WTC11 (cell line): ENCODE measurements around the gene KATNA1. TPM values are rescaled to one million over a fixed set of nuclear protein-coding genes. Genes with fewer than 3 reads are reported as not detected.

Experiments
- AFF4 ChIP-seq: sonication (generic); formaldehyde crosslinking; IDR thresholded peaks from 2 replicates; pipeline ENCODE4 v1.8.1; 2023; ENCODE audit warnings: mild to moderate bottlenecking, missing genetic modification reagents, borderline replicate concordance
- ARID4B ChIP-seq: sonication (generic); formaldehyde crosslinking; IDR thresholded peaks from 2 replicates; pipeline ENCODE4 v1.8.0; 2023; ENCODE audit warnings: missing genetic modification reagents, mild to moderate bottlenecking, borderline replicate concordance
- E2F5 ChIP-seq: sonication (generic); formaldehyde crosslinking; IDR thresholded peaks from 2 replicates; pipeline ENCODE4 v1.8.1; 2022; ENCODE audit warnings: mild to moderate bottlenecking, moderate library complexity, missing genetic modification reagents
- FOXJ3 ChIP-seq: sonication (generic); formaldehyde crosslinking; IDR thresholded peaks from 2 replicates; pipeline ENCODE4 v1.9.0; 2021; ENCODE audit warnings: missing genetic modification reagents, mild to moderate bottlenecking, borderline replicate concordance
- GABPB1 ChIP-seq: sonication (generic); formaldehyde crosslinking; IDR thresholded peaks from 2 replicates; pipeline ENCODE4 v1.8.1; 2023; ENCODE audit warnings: mild to moderate bottlenecking, missing genetic modification reagents
- KAT7 ChIP-seq: sonication (generic); formaldehyde crosslinking; IDR thresholded peaks from 2 replicates; pipeline ENCODE4 v1.8.1; 2023; ENCODE audit warnings: missing genetic modification reagents, mild to moderate bottlenecking, borderline replicate concordance
- NFE2L1 ChIP-seq: sonication (generic); formaldehyde crosslinking; IDR thresholded peaks from 2 replicates; pipeline ENCODE4 v1.8.1; 2023; ENCODE audit warnings: missing genetic modification reagents
- PRDM15 ChIP-seq: sonication (generic); formaldehyde crosslinking; IDR thresholded peaks from 2 replicates; pipeline ENCODE4 v1.8.0; 2022; ENCODE audit warnings: missing genetic modification reagents
- SP1 ChIP-seq: sonication (generic); formaldehyde crosslinking; conservative IDR thresholded peaks from 2 replicates; pipeline ENCODE4 v1.8.1; 2022; ENCODE audit warnings: missing genetic modification reagents
- TCF7 ChIP-seq: sonication (generic); formaldehyde crosslinking; IDR thresholded peaks from 2 replicates; pipeline ENCODE4 v1.8.0; 2022; ENCODE audit warnings: mild to moderate bottlenecking, low read depth, missing genetic modification reagents, moderate library complexity
- ZMAT4 ChIP-seq: fragments of 250-450 bp; sonication (Bioruptor Pico); IDR thresholded peaks from 2 replicates; pipeline ENCODE4 v1.9.0; 2021; ENCODE audit warnings: mild to moderate bottlenecking
- ZNF232 ChIP-seq: sonication (generic); formaldehyde crosslinking; IDR thresholded peaks from 2 replicates; pipeline ENCODE4 v1.8.0; 2022; ENCODE audit warnings: mild to moderate bottlenecking, missing genetic modification reagents
- ZNF396 ChIP-seq: fragments of 250-450 bp; sonication (Bioruptor Pico); IDR thresholded peaks from 2 replicates; pipeline ENCODE4 v1.8.0; 2021; ENCODE audit warnings: mild to moderate bottlenecking, moderate library complexity, borderline replicate concordance
- total RNA-seq: library from RNA; stranded (reverse); gene quantifications from 3 replicates; pipeline ENCODE4 v1.2.3, GENCODE V29; 2021
- TF ChIP-seq, protein P1 (sequence below): fragments of 250-450 bp; sonication (Bioruptor Pico); IDR thresholded peaks from 2 replicates; pipeline ENCODE4 v1.9.0; 2021; ENCODE audit warnings: moderate library complexity, mild to moderate bottlenecking, inconsistent platforms, borderline replicate concordance

Gene KATNA1
- total RNA-seq, 1 experiment from 2014 or later, result 18.1 TPM

DNA sequence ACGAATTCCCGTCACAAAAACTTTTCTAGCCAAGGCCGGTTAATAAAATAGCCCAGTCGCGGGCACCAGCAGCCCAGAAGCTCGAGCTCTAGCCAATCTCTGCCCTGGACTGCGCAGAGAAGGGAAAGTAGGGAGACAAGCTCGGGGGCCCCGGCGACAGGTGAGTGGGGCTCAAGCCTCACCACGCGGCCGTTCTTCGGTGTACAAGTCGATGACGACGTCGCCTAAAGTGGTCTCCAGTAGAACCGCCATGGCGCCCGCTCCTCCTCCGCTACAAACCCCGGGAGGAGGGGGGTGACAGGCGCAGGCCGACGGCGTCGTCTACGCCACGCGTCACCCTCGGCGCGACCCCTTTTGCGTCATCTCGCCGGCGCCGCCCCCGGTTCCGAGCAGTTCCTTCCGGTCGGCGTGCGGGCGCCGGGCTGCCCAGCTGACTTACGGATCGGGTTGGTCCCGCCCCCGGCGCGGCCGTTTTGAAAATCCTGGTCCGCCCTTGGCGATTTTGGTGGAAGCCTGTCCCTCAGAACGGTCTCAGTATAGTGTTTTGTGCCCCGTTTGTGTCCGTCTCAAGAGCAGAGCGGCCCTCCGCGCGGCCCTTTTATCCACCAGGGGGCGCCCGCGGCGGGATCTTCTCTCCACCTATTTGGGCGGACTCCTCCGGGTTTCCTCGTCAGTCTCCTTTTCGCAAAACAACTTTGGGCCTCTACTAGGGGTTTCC is 102.6 kb downstream of the KATNA1 start, which contains the start of gene PPIL4 (continued):
- TF ChIP-seq E2F5 (CRISPR knock-in tag) (0 out of 2 replicates have a peak, but pooled peaks have one; percentile 38), FOXJ3 (CRISPR knock-in tag) (no peak), KAT7 (0 out of 2 replicates have a peak, but pooled peaks have one; percentile 48), SP1 (peak; percentile 94), TCF7 (CRISPR knock-in tag) (no peak), GABPB1 (CRISPR knock-in tag) (peak; percentile 89), ZNF232 (CRISPR knock-in tag) (no peak), AFF4 (CRISPR knock-in tag) (no peak), ARID4B (CRISPR knock-in tag) (peak; percentile 72; the same call in 1 of the 2 replicates), PRDM15 (CRISPR knock-in tag) (no peak), NFE2L1 (no peak), ZMAT4 (CRISPR knock-in tag) (no peak), ZNF396 (CRISPR knock-in tag) (no peak)
- TF ChIP-seq, protein P1, sequence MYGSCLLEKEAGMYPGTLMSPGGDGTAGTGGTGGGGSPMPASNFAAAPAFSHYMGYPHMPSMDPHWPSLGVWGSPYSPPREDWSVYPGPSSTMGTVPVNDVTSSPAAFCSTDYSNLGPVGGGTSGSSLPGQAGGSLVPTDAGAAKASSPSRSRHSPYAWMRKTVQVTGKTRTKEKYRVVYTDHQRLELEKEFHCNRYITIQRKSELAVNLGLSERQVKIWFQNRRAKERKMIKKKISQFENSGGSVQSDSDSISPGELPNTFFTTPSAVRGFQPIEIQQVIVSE (CRISPR knock-in tag), result no peak
